Esophagus muscularis mucosa (tissue), 3 donors: ENCODE results near the gene GRID2.

Source experiments
- CTCF ChIP-seq, 3 experiments: fragments of 200-600 bp in 2 of 3; fragments of 450-650 bp in 1 of 3; sonication (generic) in 2 of 3; IDR thresholded peaks; one replicate each; pipeline ENCODE4 v1.5.1; 2017 to 2019; ENCODE audit warnings: antibody characterized with exemption in 3 of 3, mild to moderate bottlenecking in 2 of 3, moderate library complexity in 1 of 3
- POLR2A ChIP-seq: fragments of 450-650 bp; IDR thresholded peaks from one replicate; pipeline ENCODE4 v1.6.1; 2017; ENCODE audit warnings: antibody characterized with exemption, moderate library complexity, mild to moderate bottlenecking, low read depth
- POLR2AphosphoS5 ChIP-seq, 2 donors: sonication (generic); formaldehyde crosslinking; IDR thresholded peaks; one replicate each; pipeline ENCODE4 v1.6.1; 2017; ENCODE audit warnings: antibody characterized with exemption in 2 of 2

GRCh38 chr4:93433840-93434239 lies 1130.1 kb downstream of the GRID2 start:
- TF ChIP-seq POLR2A (no peak), CTCF (IDR thresholded peaks at IDR 0.05) (no peak), POLR2AphosphoS5 (IDR thresholded peaks at IDR 0.05) (no peak)
